Lower lobe of right lung (tissue), 2 donors: ENCODE measurements around the gene KSR2. TPM values are rescaled to one million over a fixed set of nuclear protein-coding genes. Genes with fewer than 3 reads are reported as not detected.
"Not testable (repeated sequence)": the region's sequence is repeated elsewhere in the genome, so short reads cannot be mapped to it uniquely, and the experiment has no call there.

Experiments used
- ATAC-seq, 2 donors: fragments of 200-7000 bp; cut with Tn5 transposase; one replicate each; pipeline ENCODE4 v1.9.1; 2020 to 2022; ENCODE audit warnings: mild to moderate bottlenecking in 2 of 2, moderate library complexity in 2 of 2
- DNase-seq: peaks from one replicate; pipeline ENCODE4 v3.0.0-alpha.2; 2020
- H3K27ac ChIP-seq: fragments of 200-600 bp; one replicate; pipeline ENCODE4 v1.8.0; 2022
- H3K27me3 ChIP-seq: fragments of 200-600 bp; one replicate; pipeline ENCODE4 v1.8.0; 2022; ENCODE audit warnings: low read depth
- H3K36me3 ChIP-seq: fragments of 200-600 bp; one replicate; pipeline ENCODE4 v1.8.0; 2022; ENCODE audit warnings: mild to moderate bottlenecking
- H3K4me1 ChIP-seq: fragments of 200-600 bp; one replicate; pipeline ENCODE4 v1.8.0; 2022
- H3K4me3 ChIP-seq: fragments of 200-600 bp; one replicate; pipeline ENCODE4 v1.8.0; 2022; ENCODE audit warnings: mild to moderate bottlenecking
- H3K9me3 ChIP-seq: fragments of 200-600 bp; one replicate; pipeline ENCODE4 v1.8.0; 2022
- intact Hi-C: fragments of 100-400 bp; cut with DNase I; formaldehyde crosslinking; loops from one replicate; pipeline ENCODE4 v1.11.0; 2022
- total RNA-seq: library from RNA; stranded (reverse); fragmentation: NEBNext Ultra II Directional; extraction: Animal tissue kit (Norgen Biotek cat#: 25700); gene quantifications from one replicate; pipeline ENCODE4 v1.2.1, GENCODE V29; 2021
- TF ChIP-seq, protein P1 (sequence below): fragments of 200-600 bp; IDR thresholded peaks from one replicate; pipeline ENCODE4 v1.8.0; 2022; ENCODE audit warnings: antibody characterized with exemption, mild to moderate bottlenecking
- donor health status: DM: no; HTN: yes; CAD: no; lungs with severe emphysema.

Gene KSR2
- total RNA-seq, 1 donor from 2014 or later: 1.0 TPM

DNA sequence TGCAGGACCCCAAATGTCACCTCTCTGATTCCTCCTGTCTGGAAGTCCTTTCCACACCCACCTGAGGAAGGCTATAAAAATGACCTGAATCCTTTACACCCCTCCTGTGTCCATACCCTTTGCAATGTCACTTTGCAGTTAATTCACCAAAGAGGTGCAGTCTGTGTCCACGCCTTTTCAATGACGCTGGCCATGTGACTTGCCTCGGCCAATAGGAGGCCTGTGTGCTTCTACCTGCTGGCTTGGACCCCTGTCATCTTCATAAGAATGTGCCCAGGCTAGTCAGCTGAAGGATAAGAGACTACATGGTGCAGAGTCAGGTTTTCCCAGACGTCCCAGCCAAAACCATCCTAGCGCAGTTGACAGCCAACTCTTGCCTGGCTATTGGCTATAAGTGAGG lies 101.4 kb downstream of the KSR2 start:
- Histone ChIP-seq H3K9me3 (no peaks in the 10 kb centered on the region), H3K36me3 (no peaks in the 10 kb centered on the region), H3K4me1 (no peaks in the 10 kb centered on the region), H3K27me3 (no peaks in the 10 kb centered on the region), H3K4me3 (no peak overlapping the region), H3K27ac (no peak overlapping the region)
- ATAC-seq: no peak
- intact Hi-C loops: no loop called here
- TF ChIP-seq, protein P1, sequence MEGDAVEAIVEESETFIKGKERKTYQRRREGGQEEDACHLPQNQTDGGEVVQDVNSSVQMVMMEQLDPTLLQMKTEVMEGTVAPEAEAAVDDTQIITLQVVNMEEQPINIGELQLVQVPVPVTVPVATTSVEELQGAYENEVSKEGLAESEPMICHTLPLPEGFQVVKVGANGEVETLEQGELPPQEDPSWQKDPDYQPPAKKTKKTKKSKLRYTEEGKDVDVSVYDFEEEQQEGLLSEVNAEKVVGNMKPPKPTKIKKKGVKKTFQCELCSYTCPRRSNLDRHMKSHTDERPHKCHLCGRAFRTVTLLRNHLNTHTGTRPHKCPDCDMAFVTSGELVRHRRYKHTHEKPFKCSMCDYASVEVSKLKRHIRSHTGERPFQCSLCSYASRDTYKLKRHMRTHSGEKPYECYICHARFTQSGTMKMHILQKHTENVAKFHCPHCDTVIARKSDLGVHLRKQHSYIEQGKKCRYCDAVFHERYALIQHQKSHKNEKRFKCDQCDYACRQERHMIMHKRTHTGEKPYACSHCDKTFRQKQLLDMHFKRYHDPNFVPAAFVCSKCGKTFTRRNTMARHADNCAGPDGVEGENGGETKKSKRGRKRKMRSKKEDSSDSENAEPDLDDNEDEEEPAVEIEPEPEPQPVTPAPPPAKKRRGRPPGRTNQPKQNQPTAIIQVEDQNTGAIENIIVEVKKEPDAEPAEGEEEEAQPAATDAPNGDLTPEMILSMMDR: no peak
- DNase-seq: no peak

DNA sequence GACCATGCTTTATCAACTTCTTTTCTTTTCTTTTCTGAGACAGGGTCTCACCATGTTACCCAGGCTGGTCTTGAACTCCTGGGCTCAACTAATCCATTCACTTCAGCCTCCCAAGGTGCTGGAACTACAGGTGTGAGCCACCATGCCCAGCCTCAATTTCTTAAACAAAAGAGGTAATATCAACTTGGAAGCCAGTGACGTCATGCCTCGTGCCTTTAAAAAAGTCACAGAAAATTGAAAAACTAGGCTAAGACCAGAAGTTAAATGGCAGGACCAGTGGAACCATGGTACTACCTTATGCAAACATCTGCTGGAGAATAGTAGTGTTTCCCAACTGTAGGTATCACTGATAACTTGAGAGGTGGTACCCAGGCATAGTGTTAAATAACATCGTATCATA lies 103.3 kb downstream of the KSR2 start:
- H3K27ac ChIP-seq: no peak overlapping the region
- no peaks in the 10 kb centered on the region for H3K9me3 ChIP-seq
- DNase-seq: no peak
- no peaks in the 10 kb centered on the region for H3K36me3 ChIP-seq
- no peak for ATAC-seq
- H3K4me1 ChIP-seq: no peaks in the 10 kb centered on the region
- TF ChIP-seq, protein P1: no peak
- intact Hi-C loops: no loop called here
- H3K27me3 ChIP-seq: no peaks in the 10 kb centered on the region
- no peak overlapping the region for H3K4me3 ChIP-seq

DNA sequence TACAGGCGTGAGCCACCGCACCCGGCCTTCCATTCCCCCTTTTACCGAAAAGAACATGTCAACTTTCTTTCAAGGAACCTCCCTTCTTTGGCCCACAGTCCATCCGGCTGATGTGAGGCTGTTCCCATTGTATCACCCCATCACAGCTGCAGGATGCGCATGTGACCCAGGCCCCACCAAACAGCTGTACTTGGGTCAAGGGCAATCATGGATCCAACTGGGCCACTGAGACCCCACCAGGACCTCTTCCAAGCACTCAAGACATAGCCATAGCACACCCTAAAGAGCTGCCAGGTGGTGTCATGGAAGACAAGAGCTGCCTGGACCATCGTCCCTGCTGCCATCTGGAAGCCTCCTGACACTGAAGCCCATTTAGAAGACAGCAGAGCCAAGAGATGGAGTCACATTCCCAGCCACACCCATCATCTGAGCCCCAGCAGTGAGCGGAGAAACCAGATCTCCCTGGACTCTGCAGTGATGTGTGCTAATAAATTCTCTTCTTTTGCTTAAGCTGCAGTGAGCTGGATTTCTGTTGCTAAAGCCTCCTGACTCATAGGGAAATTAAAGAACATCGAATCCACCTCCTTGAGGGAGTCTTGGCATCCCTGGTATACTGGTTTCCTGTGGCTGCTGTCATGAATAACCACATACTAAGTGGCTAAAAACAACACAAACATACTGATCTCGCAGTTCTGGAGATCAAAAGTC lies 105.6 kb downstream of the KSR2 start:
- Histone ChIP-seq H3K4me3 (no peak overlapping the region), H3K27ac (no peak overlapping the region), H3K4me1 (no peaks in the 10 kb centered on the region), H3K36me3 (no peaks in the 10 kb centered on the region), H3K9me3 (no peaks in the 10 kb centered on the region), H3K27me3 (no peaks in the 10 kb centered on the region)
- TF ChIP-seq, protein P1: no peak
- intact Hi-C loops: no loop called here
- DNase-seq (no peak), ATAC-seq (no peak)

DNA sequence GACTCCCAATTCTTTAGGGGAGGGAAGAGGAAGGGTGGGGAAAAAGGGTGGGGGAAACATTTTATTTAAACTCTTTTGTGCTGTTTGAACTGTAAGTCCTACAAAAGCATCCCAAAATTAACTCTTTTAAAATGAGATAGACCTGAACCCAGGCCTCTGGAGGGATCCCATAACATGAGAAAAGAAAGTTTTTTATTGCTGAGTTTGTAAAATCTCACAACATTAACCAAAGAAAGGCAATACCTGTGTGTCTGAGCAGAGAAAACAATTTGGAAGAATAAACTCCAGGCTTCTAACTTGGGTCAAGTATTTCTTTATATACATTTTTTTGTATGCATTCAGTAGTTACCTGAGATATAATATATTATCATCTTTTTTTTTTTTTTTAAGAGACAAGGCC lies 107.1 kb downstream of the KSR2 start:
- ATAC-seq: no peak
- H3K27me3 ChIP-seq: peaks cover 5% of the 10 kb centered on the region
- no peak for DNase-seq
- no peaks in the 10 kb centered on the region for H3K9me3 ChIP-seq
- no peaks in the 10 kb centered on the region for H3K4me1 ChIP-seq
- H3K27ac ChIP-seq: no peak overlapping the region
- H3K36me3 ChIP-seq: no peaks in the 10 kb centered on the region
- intact Hi-C loops: no loop called here
- TF ChIP-seq, protein P1: no peak
- H3K4me3 ChIP-seq: no peak overlapping the region

DNA sequence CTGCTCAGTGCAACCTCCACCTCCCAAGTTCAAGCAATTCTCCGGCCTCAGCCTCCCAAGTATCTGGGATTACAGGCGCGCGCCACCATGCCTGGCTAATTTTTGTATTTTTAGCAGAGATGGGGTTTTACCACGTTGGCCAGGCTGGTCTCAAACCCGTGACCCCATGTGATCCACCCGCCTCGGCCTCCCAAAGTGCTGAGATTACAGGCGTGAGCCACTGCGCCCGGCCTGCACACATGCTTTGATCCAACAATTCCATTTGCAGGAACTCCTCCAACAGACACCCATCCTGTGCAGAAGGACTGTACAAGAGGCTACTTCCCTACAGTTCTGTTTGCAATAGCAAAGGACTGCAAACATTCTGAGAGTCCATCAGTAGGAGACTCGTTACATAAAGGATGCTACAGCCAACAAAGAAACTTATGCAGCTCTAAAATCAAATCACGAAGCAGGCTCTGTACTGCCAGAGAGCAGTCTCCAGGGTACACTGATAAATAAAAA lies 108.0 kb downstream of the KSR2 start:
- H3K9me3 ChIP-seq, H3K27me3 ChIP-seq, H3K27ac ChIP-seq, H3K4me1 ChIP-seq, H3K36me3 ChIP-seq, DNase-seq, intact Hi-C loops, H3K4me3 ChIP-seq: not testable (repeated sequence)
- ATAC-seq: peak; percentile 71 to 79

DNA sequence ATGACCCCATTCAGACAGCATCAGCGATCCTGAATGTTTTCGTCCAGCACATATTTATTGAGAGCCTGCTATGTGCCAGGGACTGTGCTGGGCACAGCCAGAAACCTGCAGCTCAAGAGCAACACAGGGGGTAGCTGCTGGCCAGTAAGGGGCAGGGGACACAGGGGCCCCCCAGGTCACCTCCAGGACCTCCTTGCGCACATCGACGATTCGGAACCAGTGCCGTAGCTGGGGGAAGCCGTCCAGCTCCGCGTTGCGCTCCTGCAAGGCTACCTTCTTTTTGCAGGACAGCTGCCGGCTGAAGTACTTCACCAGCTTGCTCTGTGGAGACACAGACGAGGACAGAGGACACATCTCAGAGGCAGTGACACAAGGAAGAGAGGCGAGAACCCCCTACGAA lies 108.7 kb downstream of the KSR2 start:
- Histone ChIP-seq H3K27ac (no peak overlapping the region), H3K9me3 (no peaks in the 10 kb centered on the region), H3K27me3 (peaks cover 5% of the 10 kb centered on the region), H3K36me3 (no peaks in the 10 kb centered on the region), H3K4me3 (no peak overlapping the region), H3K4me1 (no peaks in the 10 kb centered on the region)
- TF ChIP-seq, protein P1: no peak
- intact Hi-C loops: no loop called here
- DNase-seq: no peak
- no peak for ATAC-seq
